ENCODE results near the gene IER3. TPM values are rescaled to one million over a fixed set of nuclear protein-coding genes. Genes with fewer than 3 reads are reported as not detected.

IER3 gene
- total and polyA plus RNA-seq, 10 donors = 19.8 to 62.2 (median 36.0) TPM

DNA sequence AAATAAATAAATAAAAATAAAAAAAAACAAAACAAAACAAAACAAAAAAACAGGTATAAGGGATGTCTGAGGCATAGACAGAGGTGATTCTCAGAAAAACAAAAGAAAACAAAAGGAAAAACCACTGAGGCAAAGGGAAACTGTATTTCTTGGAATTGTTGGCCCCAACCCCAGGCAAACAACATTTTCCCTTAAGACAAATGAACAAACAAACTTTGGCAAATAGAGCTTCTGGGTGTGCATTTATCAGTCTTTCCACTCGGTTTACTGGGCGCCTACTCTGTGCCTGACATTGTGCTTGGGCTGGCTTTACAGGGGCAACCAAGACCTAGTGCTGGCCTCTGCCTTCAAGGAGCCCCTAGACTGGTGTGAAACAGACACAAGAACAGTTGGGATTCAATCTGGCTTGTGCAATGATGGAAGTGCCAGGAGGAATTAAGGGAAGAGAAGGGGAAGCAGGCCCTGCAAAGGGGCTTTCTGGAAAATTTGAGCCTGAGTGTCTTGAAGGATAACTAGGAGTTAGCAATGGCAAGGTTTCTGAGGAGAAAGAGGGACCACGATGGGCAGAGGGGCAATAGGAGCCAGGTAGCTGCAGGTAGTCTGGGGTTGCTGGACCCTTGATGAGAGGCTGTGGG, 33.8 kb upstream of the IER3 start:
- TF ChIP-seq POLR2A (IDR thresholded peaks at IDR 0.05) = no peak
- TF ChIP-seq, protein P1, sequence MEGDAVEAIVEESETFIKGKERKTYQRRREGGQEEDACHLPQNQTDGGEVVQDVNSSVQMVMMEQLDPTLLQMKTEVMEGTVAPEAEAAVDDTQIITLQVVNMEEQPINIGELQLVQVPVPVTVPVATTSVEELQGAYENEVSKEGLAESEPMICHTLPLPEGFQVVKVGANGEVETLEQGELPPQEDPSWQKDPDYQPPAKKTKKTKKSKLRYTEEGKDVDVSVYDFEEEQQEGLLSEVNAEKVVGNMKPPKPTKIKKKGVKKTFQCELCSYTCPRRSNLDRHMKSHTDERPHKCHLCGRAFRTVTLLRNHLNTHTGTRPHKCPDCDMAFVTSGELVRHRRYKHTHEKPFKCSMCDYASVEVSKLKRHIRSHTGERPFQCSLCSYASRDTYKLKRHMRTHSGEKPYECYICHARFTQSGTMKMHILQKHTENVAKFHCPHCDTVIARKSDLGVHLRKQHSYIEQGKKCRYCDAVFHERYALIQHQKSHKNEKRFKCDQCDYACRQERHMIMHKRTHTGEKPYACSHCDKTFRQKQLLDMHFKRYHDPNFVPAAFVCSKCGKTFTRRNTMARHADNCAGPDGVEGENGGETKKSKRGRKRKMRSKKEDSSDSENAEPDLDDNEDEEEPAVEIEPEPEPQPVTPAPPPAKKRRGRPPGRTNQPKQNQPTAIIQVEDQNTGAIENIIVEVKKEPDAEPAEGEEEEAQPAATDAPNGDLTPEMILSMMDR (IDR thresholded peaks at IDR 0.05 in 8 of 11, conservative IDR thresholded peaks at IDR 0.05 in 3 of 11) = no peak
- Histone ChIP-seq H3K4me3 (no peak overlapping the region), H3K36me3 (no peaks in the 10 kb centered on the region), H3K9me3 (no peaks in the 10 kb centered on the region), H3K27ac (peak overlapping the region in 6 of 8 donors; percentile 63 to 85 (median 70)), H3K4me1 (peaks cover 3 to 68% (median 34%) of the 10 kb centered on the region in 6 donors), H3K27me3 (replicated peaks in 1 of 7) (no peaks in the 10 kb centered on the region)
- intact Hi-C loops (cut with DNase I; ENCODE audit: low total_unique reads) = no loop called here
- DNase-seq = no peak
- WGBS, 5 donors = 82 to 90% (median 90%) methylated on average over 3 of the region's 3 CpGs

- intact Hi-C loops (cut with DNase I; ENCODE audit: low total_unique reads) = no loop called here
- no peaks in the 10 kb centered on the region for H3K9me3 ChIP-seq
Observed at GRCh38 chr6:30777155-30777485, 32.8 kb upstream of the IER3 start.

GRCh38 chr6:30776390-30777154, 32.2 kb upstream of the IER3 start:
- intact Hi-C loops (cut with DNase I; ENCODE audit: low total_unique reads) = no loop called here
- no peaks in the 10 kb centered on the region for H3K9me3 ChIP-seq
- peaks cover 3 to 53% (median 21%) of the 10 kb centered on the region in 6 donors for H3K4me1 ChIP-seq
- H3K36me3 ChIP-seq = no peaks in the 10 kb centered on the region
- H3K4me3 ChIP-seq = no peak overlapping the region
- 84 to 97% (median 91%) methylated on average over 5 of the region's 5 CpGs for WGBS, 5 donors
- H3K27ac ChIP-seq = no peak overlapping the region
- DNase-seq = no peak
- TF ChIP-seq, protein P1 (IDR thresholded peaks at IDR 0.05 in 8 of 11, conservative IDR thresholded peaks at IDR 0.05 in 3 of 11) = no peak
- TF ChIP-seq POLR2AphosphoS5 (IDR thresholded peaks at IDR 0.05) (no peak), POLR2A (IDR thresholded peaks at IDR 0.05) (no peak)
- H3K27me3 ChIP-seq (replicated peaks in 1 of 7) = no peaks in the 10 kb centered on the region

More at GRCh38 chr6:30777155-30777485, 32.8 kb upstream of the IER3 start:
- Histone ChIP-seq H3K4me1 (peaks cover 3 to 58% (median 27%) of the 10 kb centered on the region in 6 donors), H3K27ac (no peak overlapping the region), H3K4me3 (no peak overlapping the region), H3K36me3 (no peaks in the 10 kb centered on the region), H3K27me3 (replicated peaks in 1 of 7) (no peaks in the 10 kb centered on the region)
- no peak for DNase-seq
- 55 to 91% (median 76%) methylated on average over 3 of the region's 3 CpGs for WGBS, 5 donors
- TF ChIP-seq POLR2A (IDR thresholded peaks at IDR 0.05) (no peak), POLR2AphosphoS5 (IDR thresholded peaks at IDR 0.05) (no peak)
- TF ChIP-seq, protein P1 (IDR thresholded peaks at IDR 0.05 in 8 of 11, conservative IDR thresholded peaks at IDR 0.05 in 3 of 11) = no peak

- Histone ChIP-seq H3K4me1 (peaks cover 1 to 45% (median 14%) of the 10 kb centered on the region in 6 donors), H3K4me3 (no peak overlapping the region), H3K36me3 (no peaks in the 10 kb centered on the region), H3K27ac (no peak overlapping the region), H3K9me3 (no peaks in the 10 kb centered on the region), H3K27me3 (replicated peaks in 1 of 7) (no peaks in the 10 kb centered on the region)
- DNase-seq = no peak
- 82 to 93% (median 91%) methylated on average over 2 of the region's 2 CpGs for WGBS, 5 donors
- TF ChIP-seq POLR2A (IDR thresholded peaks at IDR 0.05) (no peak), POLR2AphosphoS5 (IDR thresholded peaks at IDR 0.05) (no peak)
- TF ChIP-seq, protein P1 (IDR thresholded peaks at IDR 0.05 in 8 of 11, conservative IDR thresholded peaks at IDR 0.05 in 3 of 11) = no peak
- intact Hi-C loops (cut with DNase I; ENCODE audit: low total_unique reads) = no loop called here
Observed at GRCh38 chr6:30775104-30775503, 30.8 kb upstream of the IER3 start.

All from spleen (tissue), 11 donors.